ENCODE data around the gene HTR3D.
"Not testable (repeated sequence)": the region's sequence is repeated elsewhere in the genome, so short reads cannot be mapped to it uniquely, and the experiment has no call there.

Gene HTR3D

GRCh38 chr3:184007143-184007813, 24.3 kb upstream of the HTR3D start:
- H3K4me3 ChIP-seq (ENCODE audit: low read depth, low read length); H3K4ac ChIP-seq (ENCODE audit: low read depth, low read length); H3K4me2 ChIP-seq (ENCODE audit: low read length); H3K9me3 ChIP-seq (ENCODE audit: insufficient read depth, low read depth, low read length); H2BK120ac ChIP-seq (ENCODE audit: insufficient read depth, low read length, poor library complexity); H3K27me3 ChIP-seq (ENCODE audit: insufficient read depth, low read length); H4K91ac ChIP-seq (ENCODE audit: low read depth, low read length); H3K14ac ChIP-seq (ENCODE audit: low read length); H2BK12ac ChIP-seq (ENCODE audit: low read length); H4K12ac ChIP-seq (ENCODE audit: low read depth, low read length); H3K36me3 ChIP-seq (ENCODE audit: control insufficient read depth in 1 of 2, insufficient read depth in 2 of 2, low read length in 2 of 2); H2BK5ac ChIP-seq (ENCODE audit: low read depth, low read length, poor library complexity); H3K4me1 ChIP-seq (ENCODE audit: control insufficient read depth in 1 of 2, insufficient read depth in 2 of 2, low read length in 2 of 2); H3K79me2 ChIP-seq (ENCODE audit: control insufficient read depth, insufficient read depth, low read length, poor library complexity); H4K8ac ChIP-seq (ENCODE audit: low read depth, low read length); H3K18ac ChIP-seq (ENCODE audit: low read length); H3K23ac ChIP-seq (ENCODE audit: low read length); DNase-seq; H2AK5ac ChIP-seq (ENCODE audit: low read length); H3K27ac ChIP-seq (ENCODE audit: low read depth, low read length); H3K79me1 ChIP-seq (ENCODE audit: low read length); H3K9ac ChIP-seq (ENCODE audit: low read length); H2AFZ ChIP-seq (ENCODE audit: insufficient read depth, low read length, poor library complexity): not testable (repeated sequence)
- WGBS (ENCODE audit: extremely low coverage, insufficient coverage, insufficient read length), result no CpG with 5 or more reads among the region's 11 CpGs

- H3K14ac ChIP-seq (ENCODE audit: low read length), result no peak overlapping the region
- H3K9me3 ChIP-seq (ENCODE audit: insufficient read depth, low read depth, low read length), result no peaks in the 10 kb centered on the region
- no peak overlapping the region for H3K4me3 ChIP-seq (ENCODE audit: low read depth, low read length)
- no peak overlapping the region for H3K23ac ChIP-seq (ENCODE audit: low read length)
- no peaks in the 10 kb centered on the region for H3K79me1 ChIP-seq (ENCODE audit: low read length)
- no peak overlapping the region for H4K12ac ChIP-seq (ENCODE audit: low read depth, low read length)
- H2AFZ ChIP-seq (ENCODE audit: insufficient read depth, low read length, poor library complexity), result no peak overlapping the region
- H3K36me3 ChIP-seq (ENCODE audit: control insufficient read depth in 1 of 2, insufficient read depth in 2 of 2, low read length in 2 of 2), result peaks cover 6 to 9% of the 10 kb centered on the region in 2 experiments
- no peak overlapping the region for H3K4ac ChIP-seq (ENCODE audit: low read depth, low read length)
- no peak overlapping the region for H4K91ac ChIP-seq (ENCODE audit: low read depth, low read length)
- H2BK5ac ChIP-seq (ENCODE audit: low read depth, low read length, poor library complexity), result no peak overlapping the region
- no peak overlapping the region for H4K8ac ChIP-seq (ENCODE audit: low read depth, low read length)
- no peaks in the 10 kb centered on the region for H3K79me2 ChIP-seq (ENCODE audit: control insufficient read depth, insufficient read depth, low read length, poor library complexity)
- no peak overlapping the region for H2BK12ac ChIP-seq (ENCODE audit: low read length)
- no peak overlapping the region for H2BK120ac ChIP-seq (ENCODE audit: insufficient read depth, low read length, poor library complexity)
- H3K27ac ChIP-seq (ENCODE audit: low read depth, low read length), result no peak overlapping the region
- WGBS (ENCODE audit: extremely low coverage, insufficient coverage, insufficient read length), result no CpG with 5 or more reads among the region's 3 CpGs
- H3K4me2 ChIP-seq (ENCODE audit: low read length), result no peak overlapping the region
- peaks cover 6 to 10% of the 10 kb centered on the region in 2 experiments for H3K4me1 ChIP-seq (ENCODE audit: control insufficient read depth in 1 of 2, insufficient read depth in 2 of 2, low read length in 2 of 2)
- H2AK5ac ChIP-seq (ENCODE audit: low read length), result no peak overlapping the region
- H3K27me3 ChIP-seq (ENCODE audit: insufficient read depth, low read length), result no peaks in the 10 kb centered on the region
- DNase-seq, result no peak
- H3K9ac ChIP-seq (ENCODE audit: low read length), result no peak overlapping the region
- no peak overlapping the region for H3K18ac ChIP-seq (ENCODE audit: low read length)
Observed at GRCh38 chr3:184008161-184008560, 23.4 kb upstream of the HTR3D start.

GRCh38 chr3:184011230-184011876, 20.2 kb upstream of the HTR3D start:
- Histone ChIP-seq H3K9ac (ENCODE audit: low read length) (no peak overlapping the region), H3K4me2 (ENCODE audit: low read length) (no peak overlapping the region), H3K27me3 (ENCODE audit: insufficient read depth, low read length) (no peaks in the 10 kb centered on the region), H3K79me2 (ENCODE audit: control insufficient read depth, insufficient read depth, low read length, poor library complexity) (no peaks in the 10 kb centered on the region), H3K4me3 (ENCODE audit: low read depth, low read length) (no peak overlapping the region), H3K18ac (ENCODE audit: low read length) (no peak overlapping the region), H4K12ac (ENCODE audit: low read depth, low read length) (no peak overlapping the region), H3K27ac (ENCODE audit: low read depth, low read length) (no peak overlapping the region), H4K8ac (ENCODE audit: low read depth, low read length) (no peak overlapping the region), H3K14ac (ENCODE audit: low read length) (no peak overlapping the region), H3K79me1 (ENCODE audit: low read length) (no peaks in the 10 kb centered on the region), H2BK5ac (ENCODE audit: low read depth, low read length, poor library complexity) (no peak overlapping the region), H3K23ac (ENCODE audit: low read length) (no peak overlapping the region), H2AFZ (ENCODE audit: insufficient read depth, low read length, poor library complexity) (no peak overlapping the region), H2BK12ac (ENCODE audit: low read length) (no peak overlapping the region), H3K9me3 (ENCODE audit: insufficient read depth, low read depth, low read length) (no peaks in the 10 kb centered on the region), H3K4ac (ENCODE audit: low read depth, low read length) (no peak overlapping the region), H2BK120ac (ENCODE audit: insufficient read depth, low read length, poor library complexity) (no peak overlapping the region), H2AK5ac (ENCODE audit: low read length) (no peak overlapping the region), H3K4me1 (ENCODE audit: control insufficient read depth in 1 of 2, insufficient read depth in 2 of 2, low read length in 2 of 2) (no peaks in the 10 kb centered on the region), H3K36me3 (ENCODE audit: control insufficient read depth in 1 of 2, insufficient read depth in 2 of 2, low read length in 2 of 2) (peaks cover 6 to 12% of the 10 kb centered on the region in 2 experiments), H4K91ac (ENCODE audit: low read depth, low read length) (no peak overlapping the region)
- no CpG with 5 or more reads among the region's 4 CpGs for whole genome bisulfite sequencing (ENCODE audit: extremely low coverage, insufficient coverage, insufficient read length)
- DNase-seq, result peak in 1 of 2 donors; percentile 56

GRCh38 chr3:184011937-184012889, 19.3 kb upstream of the HTR3D start:
- H3K18ac ChIP-seq (ENCODE audit: low read length), result no peak overlapping the region
- no CpG with 5 or more reads among the region's 6 CpGs for WGBS (ENCODE audit: extremely low coverage, insufficient coverage, insufficient read length)
- no peak overlapping the region for H3K9ac ChIP-seq (ENCODE audit: low read length)
- H3K27ac ChIP-seq (ENCODE audit: low read depth, low read length), result no peak overlapping the region
- no peak overlapping the region for H3K14ac ChIP-seq (ENCODE audit: low read length)
- H4K8ac ChIP-seq (ENCODE audit: low read depth, low read length), result no peak overlapping the region
- no peak overlapping the region for H2AK5ac ChIP-seq (ENCODE audit: low read length)
- peaks cover 6 to 7% of the 10 kb centered on the region in 2 experiments for H3K4me1 ChIP-seq (ENCODE audit: control insufficient read depth in 1 of 2, insufficient read depth in 2 of 2, low read length in 2 of 2)
- H2AFZ ChIP-seq (ENCODE audit: insufficient read depth, low read length, poor library complexity), result no peak overlapping the region
- H3K79me2 ChIP-seq (ENCODE audit: control insufficient read depth, insufficient read depth, low read length, poor library complexity), result peaks cover 5% of the 10 kb centered on the region
- no peak overlapping the region for H2BK5ac ChIP-seq (ENCODE audit: low read depth, low read length, poor library complexity)
- no peak overlapping the region for H3K4ac ChIP-seq (ENCODE audit: low read depth, low read length)
- H3K23ac ChIP-seq (ENCODE audit: low read length), result no peak overlapping the region
- H3K36me3 ChIP-seq (ENCODE audit: control insufficient read depth in 1 of 2, insufficient read depth in 2 of 2, low read length in 2 of 2), result peaks cover 6 to 12% of the 10 kb centered on the region in 2 experiments
- H3K4me2 ChIP-seq (ENCODE audit: low read length), result no peak overlapping the region
- no peak for DNase-seq
- H4K91ac ChIP-seq (ENCODE audit: low read depth, low read length), result no peak overlapping the region
- no peak overlapping the region for H4K12ac ChIP-seq (ENCODE audit: low read depth, low read length)
- H3K79me1 ChIP-seq (ENCODE audit: low read length), result peaks cover 2% of the 10 kb centered on the region
- H3K4me3 ChIP-seq (ENCODE audit: low read depth, low read length), result no peak overlapping the region
- no peaks in the 10 kb centered on the region for H3K27me3 ChIP-seq (ENCODE audit: insufficient read depth, low read length)
- peaks cover 5% of the 10 kb centered on the region for H3K9me3 ChIP-seq (ENCODE audit: insufficient read depth, low read depth, low read length)
- no peak overlapping the region for H2BK12ac ChIP-seq (ENCODE audit: low read length)
- no peak overlapping the region for H2BK120ac ChIP-seq (ENCODE audit: insufficient read depth, low read length, poor library complexity)

Data from trophoblast cell (in vitro differentiated cells and primary cell).